ENCODE data around the gene DCAF5. TPM values are rescaled to one million over a fixed set of nuclear protein-coding genes. Genes with fewer than 3 reads are reported as not detected.
A peak's percentile ranks its signal among the peaks of the same experiment; 100 is the strongest.
"Not testable (repeated sequence)": the region's sequence is repeated elsewhere in the genome, so short reads cannot be mapped to it uniquely, and the experiment has no call there.

Gene DCAF5
- total RNA-seq, 1 experiment from 2014 or later, result 16.9 TPM

DNA sequence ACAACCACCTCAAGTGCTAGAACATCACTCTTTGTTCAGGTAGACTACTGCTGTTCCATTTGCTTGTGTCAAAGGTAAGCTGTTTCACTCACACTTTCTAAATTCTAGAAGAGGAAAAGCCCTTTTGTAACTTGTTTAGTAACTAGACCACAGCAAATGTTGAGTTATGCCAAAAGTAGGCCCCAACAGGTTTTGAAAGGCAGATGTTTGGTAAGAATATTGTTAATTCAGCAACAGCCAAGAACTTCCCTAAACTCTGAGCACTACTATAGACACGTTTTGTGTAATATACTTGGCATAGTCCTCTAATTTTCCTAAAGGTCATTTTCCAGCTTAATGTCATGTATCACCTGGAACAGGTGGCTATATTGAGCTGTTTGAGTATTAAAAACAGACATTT is 79.0 kb downstream of the DCAF5 start:
- DNase-seq (ENCODE audit: low spot score), result no peak

DNA sequence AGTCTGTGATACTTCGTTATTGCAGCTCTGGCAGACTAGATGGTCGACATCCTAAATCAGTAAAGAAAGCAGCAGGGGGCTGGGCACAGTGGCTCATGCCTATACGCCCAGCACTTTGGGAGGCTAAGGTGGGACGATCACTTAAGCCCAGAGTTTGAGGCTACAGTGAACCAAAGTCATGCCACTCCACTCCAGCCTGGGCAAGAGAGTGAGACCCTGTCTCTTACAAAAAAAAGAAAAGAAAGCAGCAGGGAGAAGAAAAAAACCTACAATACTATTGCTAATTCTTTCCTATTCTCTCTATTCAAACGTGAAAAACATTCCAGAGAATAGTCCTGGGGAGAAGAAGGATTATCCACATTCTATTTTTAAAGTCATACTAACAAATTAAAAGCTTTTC is 79.5 kb downstream of the DCAF5 start:
- no peak for DNase-seq (ENCODE audit: low spot score)

DNA sequence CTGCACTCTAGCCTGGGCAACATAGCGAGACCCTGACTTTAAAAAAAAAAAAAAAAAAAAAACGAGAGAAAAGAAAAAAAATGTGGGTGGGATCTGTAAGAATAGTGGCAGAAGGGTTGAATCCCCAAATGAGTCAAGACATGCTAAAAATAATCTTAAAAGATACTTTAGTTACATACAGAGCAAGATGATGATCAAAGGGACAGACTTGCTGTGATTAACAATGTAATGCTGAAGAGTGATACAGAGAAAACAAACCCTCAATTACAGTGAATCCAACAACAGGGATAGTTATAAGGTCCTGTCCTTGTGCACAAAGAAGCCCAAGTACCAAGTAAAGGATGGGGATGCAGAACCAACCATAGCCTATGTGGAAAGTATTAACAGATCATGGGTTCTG is 80.3 kb downstream of the DCAF5 start:
- DNase-seq (ENCODE audit: low spot score), result no peak

GRCh38 chr14:69068744-69069421 is 84.0 kb downstream of the DCAF5 start:
- peak; percentile 14 for DNase-seq (ENCODE audit: low spot score)

DNA sequence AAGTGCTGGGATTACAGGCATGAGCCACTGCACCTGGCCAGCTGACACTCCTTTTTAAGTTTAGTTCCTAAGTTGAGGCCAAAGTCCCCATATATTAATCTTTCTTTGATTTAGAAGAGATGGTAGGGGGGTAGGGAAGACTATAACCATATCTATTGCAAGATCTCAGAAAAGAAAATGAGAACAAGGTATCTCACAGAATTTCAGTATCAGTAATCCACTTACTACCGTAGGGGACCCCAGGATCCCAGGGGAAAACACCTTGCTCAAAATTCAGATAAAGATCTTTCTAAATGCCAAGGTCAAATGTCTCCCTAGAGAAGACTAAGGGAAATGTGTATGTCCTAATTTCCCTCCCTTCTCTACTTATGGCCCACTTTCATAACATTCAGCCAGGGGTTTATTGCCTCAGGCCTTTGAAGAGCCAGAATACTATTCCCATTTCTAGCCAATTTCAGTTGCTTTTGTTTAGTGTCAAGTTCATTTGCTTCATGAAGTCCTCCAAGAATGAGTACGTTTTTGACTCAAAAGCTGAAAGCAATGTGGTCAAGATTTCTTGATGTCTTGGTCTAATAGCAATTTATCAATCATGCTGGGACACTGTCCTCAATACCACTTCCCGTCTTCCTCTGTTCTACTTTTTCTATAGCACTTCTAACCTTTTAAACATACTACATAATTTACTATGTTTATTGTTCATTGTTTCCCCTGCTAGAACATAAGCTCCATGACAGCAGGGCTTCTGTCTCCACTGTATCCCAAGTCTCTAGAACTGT is 86.3 kb downstream of the DCAF5 start:
- DNase-seq (ENCODE audit: low spot score), result no peak

GRCh38 chr14:69065934-69066333 is 87.0 kb downstream of the DCAF5 start:
- not testable (repeated sequence) for DNase-seq (ENCODE audit: low spot score)

DNA sequence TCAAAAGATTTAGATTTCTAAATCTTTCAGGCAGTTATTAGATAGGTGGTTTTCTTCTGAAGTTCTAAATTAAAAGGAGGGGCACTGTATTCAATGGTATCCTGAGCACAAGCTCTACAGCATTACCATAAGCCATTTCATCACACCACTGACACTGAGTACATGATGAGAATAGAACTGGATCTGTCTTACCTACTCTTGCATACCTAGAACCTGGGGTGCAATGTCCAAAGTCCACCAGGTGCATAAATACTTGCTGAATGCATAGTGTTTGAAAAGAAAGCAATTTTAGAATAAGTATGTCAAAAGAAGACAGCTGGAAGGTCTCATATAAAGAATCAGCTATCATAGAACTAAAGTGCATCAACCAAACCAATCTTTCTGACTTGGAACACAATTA is 88.3 kb downstream of the DCAF5 start:
- DNase-seq (ENCODE audit: low spot score), result no peak

DNA sequence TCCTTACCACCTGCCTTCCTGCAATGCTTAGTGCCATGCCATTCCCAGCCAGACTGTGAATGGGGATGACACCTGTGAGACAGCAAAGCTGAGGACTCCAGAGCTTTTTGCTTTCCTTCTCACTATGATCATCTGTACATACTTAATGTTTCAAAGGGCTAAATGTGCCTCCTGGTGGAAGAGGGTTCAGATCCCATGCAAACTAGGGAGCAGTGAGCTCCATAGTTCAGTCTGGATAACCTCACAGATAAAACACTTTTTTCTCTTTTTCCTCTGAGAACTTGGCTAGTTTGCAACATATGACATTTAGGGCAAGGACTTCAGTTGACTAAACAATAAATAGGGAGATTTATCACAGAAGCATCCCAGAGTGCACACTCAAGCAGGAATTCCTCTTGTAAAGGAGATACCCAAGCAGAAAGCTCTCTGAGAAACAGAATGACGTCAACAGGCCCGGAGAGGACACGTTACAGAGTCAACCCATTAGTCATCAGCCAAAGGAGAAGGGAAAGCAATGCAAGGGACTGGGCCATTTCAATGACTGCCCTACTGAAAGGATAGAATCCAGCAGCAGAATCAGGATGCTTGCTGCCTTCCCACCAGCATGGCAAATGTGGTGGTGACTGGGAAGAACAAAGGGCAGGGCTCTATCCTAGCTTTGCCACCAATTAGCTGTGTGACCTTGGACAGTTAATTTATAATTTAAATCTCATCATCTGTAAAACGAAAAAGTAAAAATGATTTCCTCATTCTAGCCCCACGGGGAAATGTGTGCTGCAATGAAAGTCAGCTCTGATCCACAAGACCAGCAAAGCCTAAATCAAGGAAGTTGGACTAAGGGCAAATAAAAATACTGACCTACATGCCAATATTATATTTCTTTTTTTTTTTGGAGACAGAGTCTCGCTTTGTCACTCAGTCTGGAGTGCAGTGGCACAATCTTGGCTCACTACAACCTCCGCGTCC is 93.0 kb downstream of the DCAF5 start:
- no peak for DNase-seq (ENCODE audit: low spot score)

- DNase-seq (ENCODE audit: low spot score), result no peak
Observed at GRCh38 chr14:69055999-69056788, 96.7 kb downstream of the DCAF5 start.

GRCh38 chr14:69055125-69055524 is 97.8 kb downstream of the DCAF5 start:
- DNase-seq (ENCODE audit: low spot score), result no peak

- no peak for DNase-seq (ENCODE audit: low spot score)
Observed at GRCh38 chr14:69054030-69054429, 98.9 kb downstream of the DCAF5 start.

GRCh38 chr14:69052181-69052601 is 100.7 kb downstream of the DCAF5 start:
- no peak for DNase-seq (ENCODE audit: low spot score)

DNA sequence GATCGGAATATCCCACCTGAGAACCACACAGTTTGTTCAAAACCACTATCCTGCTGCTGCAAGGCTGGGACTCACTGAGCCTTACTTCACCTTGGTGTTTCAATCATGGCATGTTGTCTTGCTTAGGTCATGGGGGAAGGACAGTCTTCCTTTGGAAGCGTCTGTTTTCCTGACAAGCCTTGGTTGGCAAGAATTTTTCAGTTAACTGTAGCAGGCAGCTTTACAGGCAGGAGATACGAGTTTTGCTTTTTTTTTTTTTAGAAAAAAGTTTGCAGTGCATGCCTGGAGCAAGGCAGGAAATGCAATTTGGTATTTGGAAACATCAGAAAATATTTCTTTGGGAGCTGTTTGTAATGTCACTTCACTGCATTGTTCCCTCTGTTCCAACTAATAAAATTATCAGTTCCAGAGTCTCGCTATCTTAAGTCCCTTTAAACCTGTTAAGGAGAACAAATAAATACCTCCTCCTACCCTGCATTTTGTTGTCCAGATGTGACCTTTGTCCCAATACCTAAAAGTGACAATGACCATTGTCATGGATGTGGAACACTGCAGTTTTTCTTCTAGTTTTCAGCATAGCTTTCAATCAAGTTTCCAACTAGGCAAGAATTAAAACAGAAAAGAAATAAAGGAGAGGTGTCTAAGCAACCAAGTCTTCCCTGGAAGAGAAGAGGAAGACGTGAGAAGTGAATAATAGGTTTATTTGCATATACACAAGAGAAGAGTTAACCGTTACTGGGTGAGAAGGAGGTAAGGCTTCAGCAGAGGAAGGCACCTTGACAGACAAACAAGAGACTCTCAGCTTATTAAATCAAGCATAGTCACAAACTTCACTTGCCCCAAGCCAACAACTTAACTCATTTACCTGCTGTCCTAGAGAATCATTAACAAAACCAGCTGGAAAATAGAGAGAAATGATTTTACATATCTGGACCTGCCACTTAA is 102.4 kb downstream of the DCAF5 start:
- DNase-seq (ENCODE audit: low spot score), result no peak

DNA sequence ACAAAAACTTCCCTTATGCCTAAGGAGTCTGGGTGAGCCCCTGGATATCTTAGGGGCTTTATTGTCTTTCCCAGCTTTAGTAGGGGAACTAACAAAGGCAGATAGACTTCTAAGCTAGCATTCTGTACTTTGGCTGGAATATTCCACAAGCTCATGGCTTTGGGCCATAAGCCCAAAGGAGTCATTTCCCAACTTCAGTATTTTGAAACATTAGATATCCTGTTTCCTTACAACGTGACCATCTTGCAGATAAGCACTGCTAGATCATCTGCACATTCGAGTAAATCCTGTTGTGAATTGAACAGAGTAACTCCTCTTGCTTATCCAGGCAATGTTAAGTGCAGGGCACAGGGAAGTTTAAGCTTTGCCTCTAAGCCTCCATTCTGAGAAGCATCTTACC is 103.2 kb downstream of the DCAF5 start:
- DNase-seq (ENCODE audit: low spot score), result no peak

- no peak for DNase-seq (ENCODE audit: low spot score)
Observed at GRCh38 chr14:69048456-69048855, 104.5 kb downstream of the DCAF5 start.

GRCh38 chr14:69047255-69047654 is 105.7 kb downstream of the DCAF5 start:
- DNase-seq (ENCODE audit: low spot score), result no peak

- DNase-seq (ENCODE audit: low spot score), result no peak
Observed at GRCh38 chr14:69046476-69046860, 106.5 kb downstream of the DCAF5 start.

- DNase-seq (ENCODE audit: low spot score), result no peak
Observed at GRCh38 chr14:69045857-69046475, 107.0 kb downstream of the DCAF5 start.

- DNase-seq (ENCODE audit: low spot score), result no peak
Observed at GRCh38 chr14:69044965-69045555, 107.9 kb downstream of the DCAF5 start.

All from H4 (cell line).